Liver (tissue), 9 donors: ENCODE results near the gene ADPRH. TPM values are rescaled to one million over a fixed set of nuclear protein-coding genes. Genes with fewer than 3 reads are reported as not detected.

ENCODE experiments used
- DNase-seq: peaks from one replicate; pipeline ENCODE4 v3.0.0-alpha.2; 2017; ENCODE audit warnings: low spot score
- H3K27ac ChIP-seq, 2 donors: one replicate each; pipeline ENCODE4 v1.7.0; 2013; ENCODE audit warnings: inconsistent platforms in 2 of 2, low read length in 2 of 2, control low read depth in 1 of 2, low read depth in 1 of 2, mild to moderate bottlenecking in 1 of 2
- H3K27me3 ChIP-seq, 4 donors: one replicate each; pipeline versions ENCODE4 v1.6.1 to v1.7.0; 2013; ENCODE audit warnings: low read length in 3 of 4, inconsistent platforms in 1 of 4, mild to moderate bottlenecking in 1 of 4, moderate library complexity in 1 of 4; ENCODE audit not compliant: control insufficient read depth in 4 of 4, insufficient read depth in 4 of 4
- H3K36me3 ChIP-seq, 4 donors: one replicate each; pipeline versions ENCODE4 v1.6.1 to v1.7.0; 2013; ENCODE audit warnings: low read length in 3 of 4, mild to moderate bottlenecking in 3 of 4, low read depth in 1 of 4, moderate library complexity in 1 of 4; ENCODE audit not compliant: control insufficient read depth in 4 of 4, insufficient read depth in 3 of 4
- H3K4me1 ChIP-seq, 4 donors: one replicate each; pipeline versions ENCODE4 v1.6.1 to v1.7.0; 2013; ENCODE audit warnings: low read length in 3 of 4, mild to moderate bottlenecking in 3 of 4, moderate library complexity in 1 of 4; ENCODE audit not compliant: control insufficient read depth in 4 of 4, insufficient read depth in 4 of 4
- H3K4me3 ChIP-seq, 3 donors: one replicate each; pipeline versions ENCODE4 v1.6.1 to v1.7.0; 2013; ENCODE audit warnings: low read length in 3 of 3, control low read depth in 1 of 3, low read depth in 1 of 3, mild to moderate bottlenecking in 1 of 3
- H3K9ac ChIP-seq, 2 donors: one replicate each; pipeline ENCODE4 v1.7.0; 2013; ENCODE audit warnings: low read length in 2 of 2, mild to moderate bottlenecking in 2 of 2, moderate library complexity in 2 of 2, control low read depth in 1 of 2, low read depth in 1 of 2
- H3K9me3 ChIP-seq, 4 donors: one replicate each; pipeline versions ENCODE4 v1.6.1 to v1.7.0; 2013; ENCODE audit warnings: low read length in 3 of 4; ENCODE audit not compliant: control insufficient read depth in 4 of 4
- ATF3 ChIP-seq: IDR thresholded peaks from 2 replicates; pipeline ENCODE4 v1.6.1; 2016; ENCODE audit warnings: antibody characterized with exemption
- EGR1 ChIP-seq, 2 donors: IDR thresholded peaks; 2 replicates each; pipeline ENCODE4 v1.6.1; 2016 to 2018; ENCODE audit warnings: antibody characterized with exemption in 2 of 2, low read depth in 2 of 2
- FOXA1 ChIP-seq: IDR thresholded peaks from 2 replicates; pipeline ENCODE4 v1.6.1; 2016; ENCODE audit warnings: antibody characterized with exemption
- FOXA2 ChIP-seq: IDR thresholded peaks from 2 replicates; pipeline ENCODE4 v1.6.1; 2016; ENCODE audit warnings: antibody characterized with exemption
- GABPA ChIP-seq, 2 donors: IDR thresholded peaks in 1 of 2; conservative IDR thresholded peaks in 1 of 2; 2 replicates each; pipeline ENCODE4 v1.6.1; 2016; ENCODE audit warnings: antibody characterized with exemption in 2 of 2, mild to moderate bottlenecking in 1 of 2, moderate library complexity in 1 of 2
- HNF4A ChIP-seq, 2 donors: conservative IDR thresholded peaks; 2 replicates each; pipeline ENCODE4 v1.6.1; 2016; ENCODE audit warnings: antibody characterized with exemption in 2 of 2, mild to moderate bottlenecking in 2 of 2
- HNF4G ChIP-seq: IDR thresholded peaks from 2 replicates; pipeline ENCODE4 v1.6.1; 2016; ENCODE audit warnings: antibody characterized with exemption
- JUND ChIP-seq, 2 donors: IDR thresholded peaks; 2 replicates each; pipeline ENCODE4 v1.6.1; 2016; ENCODE audit warnings: antibody characterized with exemption in 2 of 2
- NR2F2 ChIP-seq: IDR thresholded peaks from 2 replicates; pipeline ENCODE4 v1.6.1; 2016; ENCODE audit warnings: antibody characterized with exemption
- RAD21 ChIP-seq, 2 donors: IDR thresholded peaks; 2 replicates each; pipeline ENCODE4 v1.6.1; 2016; ENCODE audit warnings: antibody characterized with exemption in 2 of 2, mild to moderate bottlenecking in 2 of 2
- REST ChIP-seq: IDR thresholded peaks from 2 replicates; pipeline ENCODE4 v1.6.1; 2016; ENCODE audit warnings: antibody characterized with exemption, mild to moderate bottlenecking
- RXRA ChIP-seq, 2 donors: IDR thresholded peaks; 2 replicates each; pipeline ENCODE4 v1.6.1; 2017 to 2018; ENCODE audit warnings: antibody characterized with exemption in 2 of 2, mild to moderate bottlenecking in 1 of 2
- SP1 ChIP-seq: IDR thresholded peaks from 2 replicates; pipeline ENCODE4 v1.6.1; 2018; ENCODE audit warnings: antibody characterized with exemption, mild to moderate bottlenecking
- TAF1 ChIP-seq: conservative IDR thresholded peaks from 2 replicates; pipeline ENCODE4 v1.6.1; 2016; ENCODE audit warnings: antibody characterized with exemption, mild to moderate bottlenecking
- YY1 ChIP-seq: IDR thresholded peaks from 2 replicates; pipeline ENCODE4 v1.6.1; 2016; ENCODE audit warnings: antibody characterized with exemption, mild to moderate bottlenecking
- WGBS: extraction: QIAGEN DNeasy Blood & Tissue Kit; methylation state at CpG from one replicate; pipeline ENCODE4 v1.1.7; 2013; 5-methylcytosine and 5-hydroxymethylcytosine counted together
- polyA plus RNA-seq, 2 donors: library from polyadenylated mRNA; stranded (reverse) in 1 of 2; unstranded in 1 of 2; fragments of 200-250 nt in 1 of 2; fragments of >200 nt in 1 of 2; fragmentation: Nextera tagmentation in 1 of 2; extraction: Ambion mirVana in 1 of 2; gene quantifications; one replicate each; pipeline versions ENCODE4 v1.2.1 to v1.2.3, GENCODE V29; 2013 to 2015
- total RNA-seq, 2 donors: library from RNA; depleted of rRNA; stranded (reverse); fragments of >200 nt; gene quantifications; one replicate each; pipeline ENCODE4 v1.2.3, GENCODE V29; 2014
- TF ChIP-seq, protein P1 (sequence below): IDR thresholded peaks from 2 replicates; pipeline ENCODE4 v1.6.1; 2016; ENCODE audit warnings: antibody characterized with exemption
- TF ChIP-seq, protein P2 (sequence below): IDR thresholded peaks from 2 replicates; pipeline ENCODE4 v1.6.1; 2016; ENCODE audit warnings: antibody characterized with exemption
- donor health status: healthy.
- donor health status: healthy.
- donor health status: healthy.
- donor health status: healthy.
- donor health status: healthy.

The ADPRH gene
- total and polyA plus RNA-seq, 4 donors = 0.89 to 3.8 (median 2.4) TPM

DNA sequence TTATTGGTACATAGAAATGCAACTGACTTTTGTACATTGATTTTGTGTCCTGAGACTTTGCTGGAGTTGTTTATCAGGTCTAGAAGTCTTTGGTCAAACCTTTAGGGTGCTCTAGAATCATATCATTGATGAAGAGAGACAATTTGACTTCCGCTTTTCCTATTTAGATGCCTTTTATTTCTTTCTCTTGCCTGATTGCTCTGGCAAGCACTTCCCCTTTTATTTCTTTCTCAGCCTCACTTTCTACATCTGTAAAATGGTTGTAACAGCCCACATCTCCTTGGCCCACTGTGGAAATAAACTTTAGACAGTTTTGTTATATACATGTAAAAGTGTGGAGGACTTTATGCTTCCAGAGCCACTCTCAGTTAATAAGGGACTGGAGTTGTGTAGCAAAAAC lies 32.4 kb downstream of the ADPRH start:
- Histone ChIP-seq H3K27ac (no peak overlapping the region), H3K4me1 (no peaks in the 10 kb centered on the region), H3K4me3 (no peak overlapping the region), H3K9ac (no peak overlapping the region), H3K9me3 (no peaks in the 10 kb centered on the region), H3K27me3 (no peaks in the 10 kb centered on the region), H3K36me3 (peaks cover 2 to 19% (median 10%) of the 10 kb centered on the region in 4 donors)
- no peak for TF ChIP-seq GABPA (IDR thresholded peaks at IDR 0.05 in 1 of 2, conservative IDR thresholded peaks at IDR 0.05 in 1 of 2)
- no peak for TF ChIP-seq TAF1
- no peak for TF ChIP-seq EGR1 (IDR thresholded peaks at IDR 0.05; ENCODE audit: low read depth in 2 of 2)
- 95% methylated on average over 1 of the region's 1 CpG for WGBS
- no peak for DNase-seq

DNA sequence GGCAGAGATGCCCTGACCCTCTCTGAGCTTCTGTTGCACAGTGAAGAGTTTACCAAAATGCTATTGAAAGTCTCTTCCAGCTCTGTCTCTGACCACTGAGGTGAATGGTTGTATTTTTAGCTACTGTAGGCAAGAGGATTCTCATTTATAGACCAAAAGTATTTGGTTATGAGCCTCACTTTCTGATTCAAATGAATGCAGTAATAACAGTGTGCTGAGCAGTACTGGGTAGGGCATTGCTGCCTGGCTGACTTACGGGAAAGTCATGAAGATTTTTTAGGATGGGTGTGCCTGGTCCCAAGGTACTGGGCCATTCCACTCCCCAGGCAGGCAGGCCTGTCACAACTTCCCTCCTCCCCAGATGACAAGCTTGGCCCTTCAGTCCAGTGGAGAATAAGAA lies 33.9 kb downstream of the ADPRH start:
- TF ChIP-seq RAD21 (IDR thresholded peaks at IDR 0.05) (no peak), REST (no peak), FOXA1 (no peak), HNF4G (no peak), YY1 (no peak), EGR1 (IDR thresholded peaks at IDR 0.05; ENCODE audit: low read depth in 2 of 2) (no peak), HNF4A (conservative IDR thresholded peaks at IDR 0.05) (no peak), RXRA (IDR thresholded peaks at IDR 0.05) (no peak), GABPA (IDR thresholded peaks at IDR 0.05 in 1 of 2, conservative IDR thresholded peaks at IDR 0.05 in 1 of 2) (no peak)
- TF ChIP-seq, protein P1, sequence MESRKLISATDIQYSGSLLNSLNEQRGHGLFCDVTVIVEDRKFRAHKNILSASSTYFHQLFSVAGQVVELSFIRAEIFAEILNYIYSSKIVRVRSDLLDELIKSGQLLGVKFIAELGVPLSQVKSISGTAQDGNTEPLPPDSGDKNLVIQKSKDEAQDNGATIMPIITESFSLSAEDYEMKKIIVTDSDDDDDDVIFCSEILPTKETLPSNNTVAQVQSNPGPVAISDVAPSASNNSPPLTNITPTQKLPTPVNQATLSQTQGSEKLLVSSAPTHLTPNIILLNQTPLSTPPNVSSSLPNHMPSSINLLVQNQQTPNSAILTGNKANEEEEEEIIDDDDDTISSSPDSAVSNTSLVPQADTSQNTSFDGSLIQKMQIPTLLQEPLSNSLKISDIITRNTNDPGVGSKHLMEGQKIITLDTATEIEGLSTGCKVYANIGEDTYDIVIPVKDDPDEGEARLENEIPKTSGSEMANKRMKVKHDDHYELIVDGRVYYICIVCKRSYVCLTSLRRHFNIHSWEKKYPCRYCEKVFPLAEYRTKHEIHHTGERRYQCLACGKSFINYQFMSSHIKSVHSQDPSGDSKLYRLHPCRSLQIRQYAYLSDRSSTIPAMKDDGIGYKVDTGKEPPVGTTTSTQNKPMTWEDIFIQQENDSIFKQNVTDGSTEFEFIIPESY = no peak
- TF ChIP-seq, protein P2, sequence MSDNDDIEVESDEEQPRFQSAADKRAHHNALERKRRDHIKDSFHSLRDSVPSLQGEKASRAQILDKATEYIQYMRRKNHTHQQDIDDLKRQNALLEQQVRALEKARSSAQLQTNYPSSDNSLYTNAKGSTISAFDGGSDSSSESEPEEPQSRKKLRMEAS = no peak
- H3K27me3 ChIP-seq = no peaks in the 10 kb centered on the region
- no peak for DNase-seq
- no peak overlapping the region for H3K9ac ChIP-seq
- H3K36me3 ChIP-seq = peaks cover 4 to 20% (median 11%) of the 10 kb centered on the region in 4 donors
- WGBS = 92% methylated on average over 1 of the region's 1 CpG
- no peaks in the 10 kb centered on the region for H3K9me3 ChIP-seq
- H3K4me3 ChIP-seq = no peak overlapping the region
- no peaks in the 10 kb centered on the region for H3K4me1 ChIP-seq
- no peak overlapping the region for H3K27ac ChIP-seq

GRCh38 chr3:119613872-119614271 lies 34.6 kb downstream of the ADPRH start:
- H3K27ac ChIP-seq = no peak overlapping the region
- no peak overlapping the region for H3K4me3 ChIP-seq
- H3K9ac ChIP-seq = no peak overlapping the region
- no peak for DNase-seq
- H3K36me3 ChIP-seq = peaks cover 4 to 26% (median 11%) of the 10 kb centered on the region in 4 donors
- H3K27me3 ChIP-seq = no peaks in the 10 kb centered on the region
- no peaks in the 10 kb centered on the region for H3K4me1 ChIP-seq
- WGBS = 96% methylated on average over 4 of the region's 4 CpGs
- H3K9me3 ChIP-seq = no peaks in the 10 kb centered on the region
- TF ChIP-seq NR2F2 (no peak), SP1 (no peak), JUND (IDR thresholded peaks at IDR 0.05) (no peak), FOXA2 (no peak), TAF1 (no peak), FOXA1 (no peak), REST (no peak), ATF3 (no peak), RXRA (IDR thresholded peaks at IDR 0.05) (no peak), YY1 (no peak), HNF4G (no peak)
